Lung (tissue), 12 donors: ENCODE results near the gene ZNF503. TPM values are rescaled to one million over a fixed set of nuclear protein-coding genes. Genes with fewer than 3 reads are reported as not detected.

Experiments used
- ATAC-seq: fragments of 200-7000 bp; cut with Tn5 transposase; one replicate; pipeline ENCODE4 v1.9.1; 2020; ENCODE audit warnings: moderate number of reproducible peaks; ENCODE audit not compliant: insufficient read depth, low FRiP score
- DNase-seq, 3 donors: peaks; one replicate each; pipeline ENCODE4 v3.0.0-alpha.2; 2013 to 2017
- H3K27ac ChIP-seq, 2 donors: one replicate each; pipeline ENCODE4 v1.5.1; 2013; ENCODE audit warnings: mild to moderate bottlenecking in 2 of 2, moderate library complexity in 2 of 2, control low read depth in 1 of 2, inconsistent platforms in 1 of 2, low read depth in 1 of 2, low read length in 1 of 2
- H3K27me3 ChIP-seq, 3 donors: one replicate each; pipeline ENCODE4 v1.5.1; 2013; ENCODE audit warnings: low read length in 2 of 3; ENCODE audit not compliant: control insufficient read depth in 3 of 3, insufficient read depth in 3 of 3
- H3K36me3 ChIP-seq, 4 donors: one replicate each; pipeline ENCODE4 v1.5.1; 2013; ENCODE audit warnings: low read length in 4 of 4, mild to moderate bottlenecking in 1 of 4, moderate library complexity in 1 of 4; ENCODE audit not compliant: control insufficient read depth in 4 of 4, insufficient read depth in 4 of 4
- H3K4me1 ChIP-seq, 5 donors: one replicate each; pipeline ENCODE4 v1.5.1; 2013; ENCODE audit warnings: low read length in 5 of 5, mild to moderate bottlenecking in 2 of 5, moderate library complexity in 1 of 5; ENCODE audit not compliant: control insufficient read depth in 5 of 5, insufficient read depth in 5 of 5
- H3K4me3 ChIP-seq: one replicate; pipeline ENCODE4 v1.5.1; 2013; ENCODE audit warnings: mild to moderate bottlenecking, control low read depth, moderate library complexity
- H3K9ac ChIP-seq, 2 donors: one replicate each; pipeline ENCODE4 v1.5.1; 2013; ENCODE audit warnings: low read length in 2 of 2, control low read depth in 1 of 2; ENCODE audit not compliant: insufficient read depth in 1 of 2
- H3K9me3 ChIP-seq, 4 donors: one replicate each; pipeline ENCODE4 v1.5.1; 2013; ENCODE audit warnings: low read length in 3 of 4, mild to moderate bottlenecking in 1 of 4, moderate library complexity in 1 of 4; ENCODE audit not compliant: control insufficient read depth in 4 of 4, insufficient read depth in 3 of 4
- WGBS, 2 donors: extraction: QIAGEN DNeasy Blood & Tissue Kit; methylation state at CpG; one replicate each; pipeline ENCODE4 v1.1.7; 2013; 5-methylcytosine and 5-hydroxymethylcytosine counted together
- polyA plus RNA-seq, 2 donors: library from polyadenylated mRNA; stranded (reverse); fragments of 200-250 nt; gene quantifications; one replicate each; pipeline ENCODE4 v1.2.1, GENCODE V29; 2013
- total RNA-seq, 2 donors: library from RNA; depleted of rRNA in 1 of 2; stranded (reverse); fragments of >200 nt in 1 of 2; gene quantifications; one replicate each; pipeline ENCODE4 v1.2.1, GENCODE V29; 2014 to 2021
- TF ChIP-seq, protein P1 (sequence below): IDR thresholded peaks from 2 replicates; pipeline ENCODE4 v1.5.1; 2012; ENCODE audit warnings: mild to moderate bottlenecking; ENCODE audit errors: control extremely low read depth, extremely low read depth
- donor health status: control.
- donor health status: control.
- donor health status: Bipolar disorder and iron deficiency.
- donor health status: healthy.
- donor health status: DM: yes; HTN: yes; CAD: no.

ZNF503 gene
- total and polyA plus RNA-seq, 4 donors = 11.7 to 37.8 (median 28.4) TPM

DNA sequence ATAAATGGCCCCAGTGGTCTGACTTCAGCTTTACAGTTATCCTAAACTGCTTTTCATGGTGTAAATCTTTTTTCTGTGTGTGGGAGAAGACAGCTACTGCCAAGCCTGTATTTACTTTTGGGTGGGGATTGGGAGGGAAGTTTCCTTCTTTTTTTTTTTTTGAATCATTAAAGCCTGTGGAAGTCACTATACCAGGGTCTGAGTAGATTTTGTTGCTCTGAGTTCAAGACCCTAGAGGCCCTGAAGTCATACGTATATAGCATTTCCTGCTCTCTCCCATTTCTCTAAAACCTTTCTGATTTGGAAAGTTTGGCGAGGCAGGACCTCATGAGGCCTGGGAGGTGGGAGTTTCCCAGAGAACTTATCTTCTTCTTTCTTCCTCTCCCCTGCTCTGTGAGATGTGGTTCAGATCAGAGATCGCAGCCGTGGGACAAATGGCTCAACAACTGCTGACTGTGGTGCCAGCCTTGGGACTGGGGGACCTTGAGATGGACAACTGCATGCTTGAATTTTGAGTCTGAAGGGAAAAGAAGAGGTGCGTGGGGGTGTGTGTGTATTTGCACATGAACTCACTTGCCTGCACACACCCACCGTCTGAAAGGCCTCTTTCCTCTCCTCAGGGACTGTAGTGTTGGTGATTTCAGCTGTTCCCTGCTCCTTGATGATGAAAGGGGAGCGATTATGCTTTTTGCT, 48.0 kb upstream of the ZNF503 start:
- DNase-seq (peak in 2 of 3 donors; percentile 19 to 26), ATAC-seq (no peak)
- Histone ChIP-seq H3K27me3 (no peaks in the 10 kb centered on the region), H3K27ac (no peak overlapping the region), H3K9me3 (peaks cover 0 to 8% (median 5%) of the 10 kb centered on the region in 4 donors), H3K9ac (no peak overlapping the region), H3K36me3 (peaks cover 0 to 2% (median under 1%) of the 10 kb centered on the region in 4 donors), H3K4me1 (peaks cover 0 to 43% (median 5%) of the 10 kb centered on the region in 5 donors), H3K4me3 (no peak overlapping the region)
- WGBS, 2 donors = 72 to 82% methylated on average over 7 of the region's 7 CpGs
- TF ChIP-seq, protein P1, sequence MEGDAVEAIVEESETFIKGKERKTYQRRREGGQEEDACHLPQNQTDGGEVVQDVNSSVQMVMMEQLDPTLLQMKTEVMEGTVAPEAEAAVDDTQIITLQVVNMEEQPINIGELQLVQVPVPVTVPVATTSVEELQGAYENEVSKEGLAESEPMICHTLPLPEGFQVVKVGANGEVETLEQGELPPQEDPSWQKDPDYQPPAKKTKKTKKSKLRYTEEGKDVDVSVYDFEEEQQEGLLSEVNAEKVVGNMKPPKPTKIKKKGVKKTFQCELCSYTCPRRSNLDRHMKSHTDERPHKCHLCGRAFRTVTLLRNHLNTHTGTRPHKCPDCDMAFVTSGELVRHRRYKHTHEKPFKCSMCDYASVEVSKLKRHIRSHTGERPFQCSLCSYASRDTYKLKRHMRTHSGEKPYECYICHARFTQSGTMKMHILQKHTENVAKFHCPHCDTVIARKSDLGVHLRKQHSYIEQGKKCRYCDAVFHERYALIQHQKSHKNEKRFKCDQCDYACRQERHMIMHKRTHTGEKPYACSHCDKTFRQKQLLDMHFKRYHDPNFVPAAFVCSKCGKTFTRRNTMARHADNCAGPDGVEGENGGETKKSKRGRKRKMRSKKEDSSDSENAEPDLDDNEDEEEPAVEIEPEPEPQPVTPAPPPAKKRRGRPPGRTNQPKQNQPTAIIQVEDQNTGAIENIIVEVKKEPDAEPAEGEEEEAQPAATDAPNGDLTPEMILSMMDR = no peak

DNA sequence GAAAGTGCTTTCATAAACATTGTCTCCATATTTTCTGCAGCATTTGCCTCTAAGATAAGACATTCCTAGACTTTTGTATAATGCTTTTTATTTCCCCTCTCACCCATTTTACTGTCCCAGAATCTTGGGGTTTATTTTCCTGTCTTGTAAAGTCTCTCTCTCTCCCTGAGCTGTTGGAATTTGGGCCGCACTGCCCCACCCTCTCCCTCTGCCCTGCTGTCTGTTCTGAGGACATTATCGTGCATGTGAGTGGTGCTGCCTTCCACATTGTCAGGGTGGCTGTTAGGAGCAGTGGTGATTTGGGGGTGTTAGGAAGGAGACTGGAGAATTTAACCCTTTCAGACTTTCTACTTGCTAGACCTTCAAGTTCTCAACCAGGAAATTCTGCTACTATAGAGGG, 46.6 kb upstream of the ZNF503 start:
- Histone ChIP-seq H3K27me3 (no peaks in the 10 kb centered on the region), H3K9me3 (peaks cover 0 to 16% (median 5%) of the 10 kb centered on the region in 4 donors), H3K36me3 (peaks cover 0 to 2% (median 0%) of the 10 kb centered on the region in 4 donors), H3K27ac (no peak overlapping the region), H3K9ac (no peak overlapping the region), H3K4me3 (no peak overlapping the region), H3K4me1 (peaks cover 0 to 43% (median 5%) of the 10 kb centered on the region in 5 donors)
- no peak for ATAC-seq
- peak in 2 of 3 donors; percentile 25 to 40 for DNase-seq
- TF ChIP-seq, protein P1 = no peak
- 79 to 80% methylated on average over 2 of the region's 2 CpGs for WGBS, 2 donors

DNA sequence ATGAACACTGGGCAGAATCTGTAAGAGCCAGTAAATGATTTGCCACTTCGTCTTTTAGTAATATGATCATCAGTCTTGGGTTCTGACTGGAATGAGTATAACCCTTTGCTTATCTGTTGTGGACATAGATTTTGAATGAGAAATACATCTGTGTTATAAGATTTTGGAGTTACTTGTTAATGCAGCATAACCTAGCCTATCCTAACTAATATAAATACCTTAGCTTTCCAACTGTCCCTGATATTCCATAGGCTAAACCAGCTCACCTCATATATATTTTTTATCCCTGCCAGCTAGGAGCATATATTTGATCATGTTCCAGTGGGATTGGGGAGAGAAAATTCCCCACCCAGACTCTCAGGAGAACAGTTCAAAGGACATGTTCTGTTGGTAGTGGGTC, 44.9 kb upstream of the ZNF503 start:
- Histone ChIP-seq H3K36me3 (peaks cover 0 to 2% (median 0%) of the 10 kb centered on the region in 4 donors), H3K27me3 (no peaks in the 10 kb centered on the region), H3K4me1 (peaks cover 0 to 31% (median 5%) of the 10 kb centered on the region in 5 donors), H3K9me3 (peaks cover 0 to 16% (median 6%) of the 10 kb centered on the region in 4 donors), H3K27ac (no peak overlapping the region), H3K4me3 (no peak overlapping the region), H3K9ac (no peak overlapping the region)
- TF ChIP-seq, protein P1 = no peak
- ATAC-seq = no peak
- DNase-seq = no peak
- WGBS, 2 donors = 97% methylated on average over 1 of the region's 1 CpG
